ENCODE measurements around the gene SYNDIG1. TPM values are rescaled to one million over a fixed set of nuclear protein-coding genes. Genes with fewer than 3 reads are reported as not detected.

Gene SYNDIG1
- total RNA-seq = under 1 TPM; 0.12 to 0.45 TPM
- long read RNA-seq, partial matches to known transcripts = 0 of 2 reads
- long read RNA-seq, other reads (novel, unspliced or antisense) = 2 of 2 reads

DNA sequence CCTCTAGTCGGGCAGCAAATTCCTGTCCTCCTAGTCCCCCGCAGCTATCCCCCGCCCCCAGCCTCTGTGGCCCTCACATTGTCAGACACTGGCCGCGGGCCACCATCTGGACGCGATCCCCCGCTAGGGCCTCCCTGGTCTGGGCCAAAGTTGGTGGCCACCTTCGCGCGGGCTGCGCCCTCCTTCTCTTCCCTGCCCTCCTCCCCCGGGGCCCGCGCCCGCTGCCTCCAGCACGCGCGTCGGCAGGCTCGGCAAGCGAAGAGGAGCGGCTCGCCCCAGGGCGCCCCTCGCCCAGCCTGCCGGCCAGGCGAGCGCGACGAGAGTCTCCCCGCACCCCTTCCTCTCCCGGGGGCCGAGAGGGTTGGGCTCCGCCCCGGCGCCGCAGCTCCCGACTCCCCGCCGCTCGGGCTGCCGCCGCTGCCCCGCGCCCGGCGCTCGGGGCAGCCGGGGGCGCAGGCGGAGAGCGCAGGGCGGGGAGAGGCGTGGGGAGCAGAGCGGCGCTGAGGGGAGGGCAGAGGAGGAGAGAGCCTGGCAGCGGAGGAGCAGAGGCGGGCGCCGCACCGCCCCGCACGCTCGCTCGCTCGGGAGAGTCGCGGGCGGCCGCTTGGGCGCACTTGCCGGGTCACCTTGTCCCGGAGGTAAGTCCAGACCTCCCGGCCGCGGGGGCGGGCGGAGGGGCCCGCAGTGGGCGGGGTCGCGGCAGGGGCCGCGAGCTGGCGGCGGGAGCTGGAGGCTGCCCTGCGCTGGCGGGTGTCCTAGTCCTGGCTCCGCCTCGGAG is at the start of gene SYNDIG1:
Gene SYNDIG1 (plus strand): TSS at position 514 of the 778 bp plus-strand sequence. CDS start 73,469 bp downstream, outside the sequence.
- ATAC-seq (no peak), DNase-seq (no peak)
- intact Hi-C loops (cut with DNase I, micrococcal nuclease) = no loop called here

DNA sequence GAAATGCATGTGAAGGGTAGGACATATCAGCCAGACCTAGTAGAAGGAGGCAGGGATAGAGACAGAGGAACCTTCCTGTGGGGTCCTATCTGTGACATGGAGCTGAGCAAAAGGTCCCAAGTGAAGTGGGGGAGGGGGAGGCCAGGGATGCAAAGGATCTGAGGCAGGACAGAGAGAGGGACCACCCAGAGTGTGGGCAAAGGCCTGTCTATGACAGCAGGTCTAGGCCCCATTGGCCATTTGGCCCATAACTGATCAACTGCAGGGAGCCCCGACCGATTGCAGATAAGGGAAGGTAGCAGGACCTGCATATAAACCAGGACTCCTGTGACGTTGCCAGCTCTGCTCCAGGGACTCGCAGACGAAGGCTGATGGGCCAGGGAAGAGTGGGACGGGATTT is 49.6 kb upstream of the SYNDIG1 start:
- ATAC-seq (no peak), DNase-seq (no peak)
- intact Hi-C loops (cut with DNase I, micrococcal nuclease) = no loop called here

DNA sequence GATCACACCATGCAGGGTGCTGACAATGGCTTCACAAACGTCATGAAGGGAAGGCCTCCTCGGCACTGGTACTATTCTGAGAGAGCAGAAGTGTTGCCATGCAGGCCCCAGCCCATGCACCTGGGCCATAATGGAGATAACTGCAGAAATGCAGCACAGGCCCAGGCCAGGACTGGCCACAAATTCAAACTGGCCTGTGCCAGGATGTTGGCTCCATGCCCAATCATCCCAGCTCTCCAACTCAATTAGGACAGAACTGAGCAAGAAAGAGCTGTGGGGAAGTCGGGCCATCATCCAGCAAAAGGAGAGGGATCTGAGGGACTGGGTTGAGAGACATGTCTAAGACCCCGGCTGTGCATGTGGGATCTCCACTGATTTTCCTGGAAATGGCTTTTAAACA is 48.9 kb upstream of the SYNDIG1 start:
- DNase-seq = no peak
- intact Hi-C loops (cut with DNase I, micrococcal nuclease) = no loop called here
- no peak for ATAC-seq

DNA sequence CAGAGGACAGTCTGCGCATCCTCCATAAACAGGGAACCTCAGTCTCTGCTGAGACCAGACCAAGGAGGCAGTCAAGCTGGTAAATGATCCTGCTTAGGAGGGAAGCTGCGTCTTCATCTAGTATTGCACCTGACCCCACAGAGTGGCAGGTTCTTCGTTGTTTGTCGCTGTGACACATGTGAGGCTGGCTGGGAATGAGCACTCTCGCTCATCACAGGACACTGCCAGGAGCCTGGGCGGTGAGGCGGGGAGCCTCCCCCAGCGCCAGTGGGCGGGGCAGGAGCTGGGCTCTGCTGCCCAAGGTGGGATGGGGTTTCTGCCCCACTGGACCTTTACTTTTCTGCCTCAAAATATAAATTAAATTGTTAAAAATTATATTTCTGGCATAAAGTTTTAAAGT is 48.4 kb upstream of the SYNDIG1 start:
- intact Hi-C loops (cut with DNase I, micrococcal nuclease) = no loop called here
- ATAC-seq = no peak

DNA sequence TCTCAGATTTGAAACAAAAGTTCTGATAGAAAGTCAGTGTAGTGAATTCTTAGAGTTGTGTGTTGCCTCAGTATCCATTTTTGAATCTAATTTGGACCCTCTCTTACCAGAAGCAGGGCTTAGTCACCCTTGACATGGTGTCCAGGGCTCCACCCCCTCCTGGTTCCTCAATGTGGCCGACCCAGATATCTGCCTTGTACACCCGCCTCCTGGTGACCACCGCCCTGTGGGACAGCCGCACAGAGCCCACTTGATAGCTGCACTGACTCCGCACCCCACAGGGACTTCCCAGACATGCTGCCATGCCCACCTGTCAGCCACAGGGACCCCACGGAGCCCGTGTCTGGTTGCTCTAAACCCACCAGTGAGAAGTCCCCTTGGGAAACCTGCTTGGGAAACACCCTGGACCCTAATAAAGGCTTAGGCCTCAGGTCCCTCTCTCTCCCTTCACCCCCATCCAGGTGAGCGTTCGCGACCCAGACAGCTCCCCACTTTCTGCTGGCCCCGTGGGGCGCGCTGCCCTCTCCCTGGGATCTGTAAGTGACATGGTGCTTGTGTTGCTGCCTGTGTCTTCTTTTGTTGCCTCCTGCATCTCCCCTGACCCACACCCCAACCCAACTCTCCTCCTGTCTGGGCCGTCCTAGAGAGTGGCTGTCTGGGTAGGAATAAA is 47.2 kb upstream of the SYNDIG1 start:
- DNase-seq (no peak), ATAC-seq (no peak)
- intact Hi-C loops (cut with DNase I, micrococcal nuclease) = no loop called here

More for the DNA sequence above, 48.4 kb upstream of the SYNDIG1 start:
- no peak for DNase-seq

DNA sequence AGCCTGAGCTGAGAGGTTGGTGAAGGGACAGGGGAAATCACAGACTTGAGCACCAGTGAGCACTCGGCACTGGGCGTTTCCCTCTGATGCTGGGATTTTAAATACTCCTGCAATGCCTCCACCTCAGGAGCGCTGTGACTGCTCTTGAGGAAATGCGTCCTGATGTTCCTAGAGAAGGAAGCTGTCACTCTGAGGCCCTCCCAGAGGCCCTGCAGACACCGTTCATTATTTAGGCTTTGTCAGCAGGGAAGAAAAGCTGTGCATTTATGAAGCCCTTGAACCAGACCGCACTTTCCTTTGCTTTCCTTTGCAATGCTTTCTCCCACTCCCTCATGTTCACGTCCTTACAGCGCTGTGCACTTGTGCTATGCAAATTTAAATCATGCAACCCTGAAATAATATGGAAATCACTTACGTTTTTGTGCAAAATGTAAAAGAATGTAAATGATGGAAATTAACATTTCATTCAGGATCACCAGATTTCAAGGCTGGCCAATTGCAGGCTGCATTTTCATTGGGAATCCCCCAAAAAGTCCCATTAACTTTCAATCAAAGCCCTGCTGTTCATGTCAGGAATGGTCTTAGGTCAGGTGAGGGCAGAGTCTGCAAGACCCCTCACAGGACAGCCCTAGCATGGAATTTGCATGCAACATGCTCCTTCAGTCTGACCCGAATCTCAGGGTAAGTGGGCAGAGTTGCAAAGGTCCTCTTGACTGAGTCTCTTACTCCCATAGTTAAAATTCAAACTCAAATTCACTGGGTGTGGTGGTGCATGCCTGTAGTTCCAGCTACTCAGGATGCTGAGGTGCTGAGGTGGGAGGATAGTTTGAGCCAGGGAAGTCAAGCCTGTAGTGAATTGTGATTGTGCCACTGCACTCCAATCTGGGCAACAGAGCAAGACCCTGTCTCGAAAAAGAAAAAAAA is 45.8 kb upstream of the SYNDIG1 start:
- intact Hi-C loops (cut with DNase I, micrococcal nuclease) = no loop called here
- ATAC-seq = no peak
- DNase-seq = no peak

DNA sequence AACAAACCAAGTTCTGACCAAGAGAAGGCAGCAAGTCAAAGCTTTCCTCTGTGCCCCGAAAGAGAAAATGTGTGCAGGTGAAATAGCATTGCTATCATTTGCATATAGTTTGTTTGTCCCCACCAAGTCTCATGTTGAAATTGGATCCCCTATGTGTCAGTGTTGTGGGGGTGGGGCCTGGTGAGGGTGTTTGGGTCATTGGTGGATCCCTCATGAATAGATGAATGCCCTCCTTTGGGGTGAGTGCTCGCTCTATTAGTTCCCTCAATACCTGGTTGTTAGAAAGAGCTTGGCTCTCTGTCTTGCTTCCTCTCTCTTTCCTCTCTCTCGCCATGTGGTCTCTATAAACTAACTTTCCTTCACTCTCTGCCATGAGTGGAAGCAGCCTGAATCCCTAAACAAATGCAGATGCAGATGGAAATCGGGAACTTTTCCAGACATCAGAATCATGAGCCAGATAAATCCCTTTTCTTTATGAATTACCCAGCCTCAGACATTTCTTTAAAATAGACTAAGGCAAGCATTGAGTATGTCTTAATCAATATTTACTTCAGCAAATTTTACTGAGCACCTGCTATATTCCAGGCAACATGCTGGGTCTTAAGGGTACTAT is 43.8 kb upstream of the SYNDIG1 start:
- no peak for DNase-seq
- ATAC-seq = no peak
- intact Hi-C loops (cut with DNase I, micrococcal nuclease) = no loop called here

DNA sequence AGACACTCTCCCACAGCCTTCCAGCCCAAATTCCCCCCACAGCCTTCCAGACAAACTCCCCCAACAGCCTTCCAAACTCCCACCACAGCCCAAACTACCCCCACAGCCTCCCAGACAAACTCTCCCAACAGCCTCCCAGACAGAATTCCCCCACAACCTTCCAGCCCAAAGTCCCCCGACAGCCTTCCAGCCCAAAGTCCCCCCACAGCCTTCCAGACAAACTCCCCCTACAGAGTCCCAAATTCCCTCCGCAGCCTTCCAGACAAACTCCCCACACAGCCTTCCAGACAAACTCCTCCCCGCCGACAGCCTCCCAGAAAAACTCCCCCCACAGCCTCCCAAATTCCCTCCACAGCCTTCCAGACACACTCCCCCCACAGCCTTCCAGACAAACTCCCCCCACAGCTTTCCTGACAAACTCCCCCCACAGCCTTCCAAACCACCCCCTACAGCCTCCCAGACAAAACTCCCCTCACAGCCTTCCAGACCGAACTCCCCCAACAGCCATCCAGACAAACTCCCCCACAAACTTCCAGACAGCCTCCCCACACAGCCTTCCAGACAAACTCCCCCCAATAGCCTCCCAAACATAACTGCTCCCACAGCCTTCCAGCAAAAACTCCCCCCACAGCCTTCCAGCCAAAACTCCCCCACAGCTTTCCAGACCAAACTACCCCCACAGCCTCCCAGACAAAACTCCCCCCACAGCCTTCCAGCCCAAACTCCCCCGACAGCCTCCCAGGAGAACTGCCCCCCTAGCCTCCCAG is 38.0 kb upstream of the SYNDIG1 start:
- DNase-seq (no peak), ATAC-seq (no peak)
- intact Hi-C loops (cut with DNase I, micrococcal nuclease) = no loop called here

DNA sequence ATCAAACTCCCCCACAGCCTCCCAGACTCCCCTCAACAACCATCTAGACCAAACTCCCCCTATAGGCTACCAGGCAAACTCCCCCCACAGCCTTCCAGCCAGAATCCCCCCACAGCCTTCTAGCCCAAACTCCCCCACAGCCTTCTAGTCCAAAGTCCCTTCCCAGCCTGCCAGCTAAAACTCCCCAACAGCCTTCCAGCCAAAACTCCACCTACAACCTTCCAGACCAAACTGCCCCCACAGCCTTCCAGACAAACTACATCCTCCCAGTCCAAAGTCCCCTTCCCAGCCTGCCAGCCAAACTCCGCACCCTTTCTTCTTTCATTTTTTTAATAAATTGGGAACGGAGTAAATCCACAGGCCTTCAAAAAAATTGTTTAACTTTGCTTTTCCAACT is 37.4 kb upstream of the SYNDIG1 start:
- DNase-seq (peak; percentile 12 to 68), ATAC-seq (peak; percentile 81)
- intact Hi-C loops (cut with DNase I, micrococcal nuclease) = no loop called here

DNA sequence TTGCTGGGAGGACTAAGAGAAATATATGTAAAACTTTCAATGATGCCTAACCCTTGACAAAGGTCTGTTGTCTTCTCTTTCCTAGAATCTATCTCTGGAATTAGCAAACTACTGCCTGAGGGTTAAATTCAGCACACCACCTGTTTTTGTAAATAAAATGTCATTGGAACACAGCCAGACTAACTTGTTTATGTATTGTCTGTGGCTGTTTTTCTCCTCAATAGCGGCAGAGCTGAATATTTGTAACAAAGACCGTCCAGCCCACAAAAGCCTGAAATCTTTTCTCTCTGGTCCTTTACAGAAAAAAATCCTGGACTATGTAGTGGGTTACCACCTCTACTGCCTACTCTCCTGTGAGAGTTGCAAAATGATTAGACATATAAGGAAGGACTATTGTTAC is 33.3 kb upstream of the SYNDIG1 start:
- ATAC-seq (no peak), DNase-seq (no peak)
- intact Hi-C loops (cut with DNase I, micrococcal nuclease) = no loop called here

DNA sequence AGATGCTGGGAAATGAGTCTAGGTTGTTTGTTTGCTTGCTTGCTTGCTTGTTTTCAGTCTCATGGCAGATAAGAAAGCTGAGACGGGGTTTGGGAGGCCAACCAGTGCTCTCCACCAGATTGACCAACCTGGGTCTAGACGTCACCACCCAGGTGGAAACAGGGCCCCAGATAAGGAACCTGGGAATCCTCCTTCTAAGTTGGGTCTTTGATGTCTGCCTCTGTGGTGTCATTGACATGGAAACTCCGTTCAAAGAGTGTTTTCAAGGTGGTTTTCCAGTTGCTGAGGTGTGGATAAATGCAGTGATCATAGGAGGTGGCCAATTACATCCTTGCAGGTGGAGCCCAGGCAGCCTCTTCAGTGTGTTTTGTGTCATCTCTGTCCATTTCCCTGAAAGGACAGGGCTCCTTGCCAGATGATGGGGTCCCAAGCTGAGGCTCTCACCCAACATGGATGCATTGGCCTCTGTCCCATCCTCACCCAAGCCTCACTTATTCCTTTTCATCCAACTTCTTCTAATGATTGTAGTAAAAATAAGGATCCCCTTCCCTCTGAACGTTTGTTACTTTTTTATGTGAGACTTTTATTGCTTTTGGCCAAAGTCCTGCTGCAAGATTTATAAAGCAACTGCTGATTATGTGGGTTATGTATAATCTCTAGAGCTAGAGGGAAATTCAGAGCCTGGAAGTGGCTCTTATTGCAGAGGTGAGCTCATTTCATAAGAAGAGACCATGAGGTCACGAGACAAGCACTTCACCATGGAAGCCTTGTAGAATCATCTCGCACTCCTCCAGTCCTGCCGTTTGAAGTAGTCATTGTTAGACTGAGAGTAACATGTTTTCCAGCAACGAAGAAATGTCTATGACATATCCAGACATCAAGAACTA is 32.0 kb upstream of the SYNDIG1 start:
- peak in 1 of 2 donors; percentile 12 for DNase-seq
- intact Hi-C loops (cut with DNase I, micrococcal nuclease) = no loop called here
- peak; percentile 88 for ATAC-seq

DNA sequence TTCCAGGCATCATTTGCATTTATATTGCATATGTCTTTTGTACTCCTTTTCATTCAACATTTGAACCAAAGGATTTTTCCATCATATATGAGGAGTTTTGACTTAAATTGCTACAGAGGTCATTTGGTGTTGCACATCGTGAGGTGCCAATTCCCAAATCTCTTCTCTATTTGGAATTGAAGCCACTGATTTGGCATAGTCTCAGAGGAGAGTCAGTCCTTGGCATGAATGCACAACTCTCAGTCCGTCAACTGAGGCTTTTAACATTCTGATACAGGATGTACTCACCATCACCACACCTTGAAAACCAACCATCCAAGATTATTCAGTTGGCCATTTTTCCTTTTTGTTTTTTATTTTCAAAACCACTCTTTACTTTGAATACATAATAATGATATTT is 31.1 kb upstream of the SYNDIG1 start:
- intact Hi-C loops (cut with DNase I, micrococcal nuclease) = no loop called here
- no peak for DNase-seq
- no peak for ATAC-seq

DNA sequence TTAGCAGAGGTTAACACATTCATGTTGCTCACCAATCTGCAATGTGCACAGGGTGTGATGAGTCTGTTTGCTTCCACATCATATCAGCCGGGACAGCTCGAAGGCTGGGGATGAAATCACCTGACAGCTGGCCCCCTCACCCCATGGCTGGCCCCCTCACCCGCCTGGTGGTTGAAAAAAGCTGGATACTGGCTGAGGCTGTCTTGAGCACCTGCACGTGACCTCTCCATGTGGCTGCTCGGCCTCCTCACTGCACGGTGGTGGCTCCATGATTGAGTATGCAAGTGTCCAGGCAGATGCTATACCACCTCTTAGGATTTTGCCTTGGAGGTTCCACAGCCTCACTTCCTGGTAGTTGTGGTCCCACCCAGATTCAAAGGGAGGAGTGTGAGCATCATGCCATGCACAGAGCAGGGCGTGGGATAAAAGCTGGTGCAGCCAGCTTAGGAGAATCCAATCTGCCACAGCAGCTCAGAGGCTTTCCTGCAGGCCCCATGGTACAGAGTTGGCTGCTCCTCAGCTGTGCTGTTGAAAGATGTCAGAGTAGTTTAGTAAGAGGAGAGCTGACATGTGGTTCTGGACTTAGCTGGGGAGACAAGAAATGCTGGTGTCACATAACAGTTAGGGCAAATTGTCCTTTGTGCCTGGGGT is 29.6 kb upstream of the SYNDIG1 start:
- DNase-seq = no peak
- ATAC-seq = no peak
- intact Hi-C loops (cut with DNase I, micrococcal nuclease) = no loop called here

DNA sequence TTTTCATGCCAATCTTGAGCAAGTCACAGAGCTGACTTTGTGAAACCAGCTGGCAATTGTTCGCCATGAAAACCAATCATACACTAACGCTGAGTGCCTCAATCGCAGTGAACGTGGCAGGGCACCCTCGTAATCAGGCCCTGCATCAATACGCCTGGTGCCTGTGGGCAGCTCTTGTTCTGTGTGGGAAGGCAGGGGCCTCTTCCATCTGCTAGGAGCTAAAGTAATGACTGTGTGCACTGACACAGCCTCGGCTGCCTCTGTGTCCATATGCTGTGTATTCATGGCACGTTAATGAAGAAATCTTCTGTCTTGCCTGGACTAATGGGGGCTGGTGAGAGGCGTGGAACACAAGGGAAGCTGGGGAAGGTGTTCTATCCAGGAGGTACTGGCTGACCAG is 27.8 kb upstream of the SYNDIG1 start:
- DNase-seq = no peak
- intact Hi-C loops (cut with DNase I, micrococcal nuclease) = no loop called here
- ATAC-seq = no peak

DNA sequence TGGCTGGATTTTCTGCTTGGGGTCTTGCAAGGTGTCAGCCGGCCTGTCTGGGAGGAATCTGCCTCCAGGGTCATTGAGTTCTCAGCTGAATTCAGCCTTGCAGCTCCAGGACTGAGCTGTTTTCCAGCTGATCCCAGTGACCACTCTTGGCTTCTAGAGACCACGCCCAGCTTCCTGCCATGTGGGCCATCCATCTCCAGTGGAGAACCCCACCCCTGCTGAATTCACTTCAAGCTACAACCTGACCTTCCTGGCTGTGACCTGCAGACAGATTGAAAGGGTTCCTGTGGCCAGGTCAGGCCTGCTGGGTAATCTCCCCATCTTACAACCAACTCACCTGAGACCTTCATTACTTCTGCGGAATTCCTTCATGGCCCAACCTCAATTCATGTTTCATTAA is 26.5 kb upstream of the SYNDIG1 start:
- intact Hi-C loops (cut with DNase I, micrococcal nuclease) = no loop called here
- ATAC-seq (no peak), DNase-seq (no peak)

DNA sequence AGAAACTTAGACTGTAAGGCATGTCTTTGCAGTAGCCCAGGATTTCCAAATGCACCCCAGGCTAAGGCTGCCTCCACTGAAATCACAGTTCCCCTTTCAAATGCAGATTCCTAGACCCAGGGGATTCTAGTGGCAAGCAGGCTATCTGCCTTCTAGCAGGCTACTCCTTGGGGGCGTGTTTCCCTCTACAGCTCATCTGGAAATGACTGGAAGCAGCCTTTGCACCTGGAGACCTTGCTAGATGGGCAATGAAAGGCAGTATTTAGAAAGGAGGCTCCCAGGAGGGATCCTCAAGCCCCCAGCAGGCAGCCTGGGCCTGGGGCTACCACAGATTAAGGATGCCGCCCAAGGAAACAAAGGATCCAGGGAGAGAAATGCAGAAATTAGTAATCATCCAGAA is 26.0 kb upstream of the SYNDIG1 start:
- intact Hi-C loops (cut with DNase I, micrococcal nuclease) = no loop called here
- DNase-seq (no peak), ATAC-seq (no peak)

Measured in left colon (tissue), 2 donors.